ENCODE measurements around the gene ATG2A.

ATG2A gene

GRCh38 chr11:64902102-64902900 lies 14.7 kb downstream of the ATG2A start:
- DNase-seq (ENCODE audit: low read depth) = no peak

- no peak for DNase-seq (ENCODE audit: low read depth)
Observed at GRCh38 chr11:64900774-64901173, 16.2 kb downstream of the ATG2A start.

- no peak for DNase-seq (ENCODE audit: low read depth)
Observed at GRCh38 chr11:64900263-64900678, 16.7 kb downstream of the ATG2A start.

- no peak for DNase-seq (ENCODE audit: low read depth)
Observed at GRCh38 chr11:64898541-64898940, 18.5 kb downstream of the ATG2A start.

GRCh38 chr11:64898076-64898445 lies 18.9 kb downstream of the ATG2A start:
- no peak for DNase-seq (ENCODE audit: low read depth)

GRCh38 chr11:64897381-64898075 lies 19.5 kb downstream of the ATG2A start:
- DNase-seq (ENCODE audit: low read depth) = no peak

- no peak for DNase-seq (ENCODE audit: low read depth)
Observed at GRCh38 chr11:64896448-64897022, 20.5 kb downstream of the ATG2A start.

- no peak for DNase-seq (ENCODE audit: low read depth)
Observed at GRCh38 chr11:64894812-64895452, 22.1 kb downstream of the ATG2A start.

- DNase-seq (ENCODE audit: low read depth) = no peak
Observed at GRCh38 chr11:64894070-64894811, 22.8 kb downstream of the ATG2A start.

GRCh38 chr11:64893194-64894069 lies 23.6 kb downstream of the ATG2A start:
- no peak for DNase-seq (ENCODE audit: low read depth)

- DNase-seq (ENCODE audit: low read depth) = no peak
Observed at GRCh38 chr11:64892838-64893193, 24.2 kb downstream of the ATG2A start.

- no peak for DNase-seq (ENCODE audit: low read depth)
Observed at GRCh38 chr11:64892411-64892831, 24.6 kb downstream of the ATG2A start.

- no peak for DNase-seq (ENCODE audit: low read depth)
Observed at GRCh38 chr11:64891880-64892279, 25.1 kb downstream of the ATG2A start.

- no peak for DNase-seq (ENCODE audit: low read depth)
Observed at GRCh38 chr11:64891215-64891848, 25.7 kb downstream of the ATG2A start.

GRCh38 chr11:64890522-64890939 lies 26.5 kb downstream of the ATG2A start:
- DNase-seq (ENCODE audit: low read depth) = no peak

GRCh38 chr11:64888729-64889511 lies 28.1 kb downstream of the ATG2A start:
- peak; percentile 80 for DNase-seq (ENCODE audit: low read depth)

GRCh38 chr11:64888406-64888728 lies 28.6 kb downstream of the ATG2A start:
- no peak for DNase-seq (ENCODE audit: low read depth)

- no peak for DNase-seq (ENCODE audit: low read depth)
Observed at GRCh38 chr11:64887757-64888405, 29.1 kb downstream of the ATG2A start.

GRCh38 chr11:64887234-64887756 lies 29.7 kb downstream of the ATG2A start:
- no peak for DNase-seq (ENCODE audit: low read depth)
